ENCODE results near the gene DYNLT2. TPM values are rescaled to one million over a fixed set of nuclear protein-coding genes. Genes with fewer than 3 reads are reported as not detected.
A peak's percentile ranks its signal among the peaks of the same experiment; 100 is the strongest.

DYNLT2 gene
- total RNA-seq, 1 experiment from 2014 or later = 1.8 TPM

DNA sequence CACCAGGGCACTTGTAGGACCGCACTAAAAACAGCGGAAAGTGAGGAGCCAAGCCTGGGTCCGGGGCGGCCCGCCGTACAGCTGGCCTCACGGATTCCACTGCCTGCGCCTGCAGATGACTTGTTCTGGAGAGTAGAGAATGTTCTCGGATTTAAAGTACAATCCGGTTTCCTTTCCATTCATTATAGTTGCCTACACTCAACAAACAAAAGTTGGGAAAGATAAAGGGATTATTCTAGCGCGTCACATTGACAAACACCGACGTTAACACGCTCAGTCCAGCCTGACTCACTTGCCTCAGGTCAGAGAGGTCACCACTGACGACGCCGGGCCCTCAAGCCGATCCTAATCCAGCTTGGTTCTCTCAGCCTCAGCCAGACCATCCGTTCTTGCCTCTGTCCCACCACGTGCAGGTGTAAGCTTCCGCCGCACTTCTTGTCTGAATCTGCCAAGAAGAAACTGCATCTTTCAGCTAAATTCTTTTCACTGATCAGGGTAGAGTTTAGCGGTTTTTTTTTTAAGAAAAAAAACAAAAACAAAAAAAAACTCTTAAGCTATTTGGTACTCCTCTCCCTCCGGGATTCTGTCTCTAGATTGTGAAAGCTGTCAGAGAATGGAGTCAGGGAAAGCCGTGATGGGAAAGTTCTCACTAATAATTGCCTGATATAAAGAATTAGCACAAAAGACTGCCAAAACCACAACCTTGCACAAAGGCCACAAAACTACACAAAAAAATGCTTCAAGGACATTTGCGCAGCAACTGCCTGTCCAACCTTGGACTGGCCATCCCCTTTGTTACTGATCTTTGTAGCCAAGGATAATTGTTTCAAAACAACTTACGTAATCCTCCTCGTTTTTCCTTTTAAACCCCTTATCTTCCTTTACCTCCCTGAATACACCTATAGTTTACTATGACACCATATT is 26.0 kb downstream of the DYNLT2 start:
- no peak overlapping the region for H3K27ac ChIP-seq (ENCODE audit: insufficient read length, low read depth, low read length)
- peak overlapping the region; percentile 54 for H4K5ac ChIP-seq (ENCODE audit: insufficient read length, low read depth, low read length)
- H4K91ac ChIP-seq (ENCODE audit: insufficient read length, low read depth, low read length) = peak overlapping the region; percentile 54
- no peak overlapping the region for H3K23ac ChIP-seq (ENCODE audit: insufficient read length, low read depth, low read length)
- H2BK20ac ChIP-seq (ENCODE audit: low read depth, low read length, poor library complexity, severe bottlenecking) = no peak overlapping the region
- no peaks in the 10 kb centered on the region for H3K27me3 ChIP-seq (ENCODE audit: insufficient read depth, low read length)
- Mint-ChIP-seq H3K4me1 (peaks cover 23 to 24% of the 10 kb centered on the region in 2 experiments), H3K4me3 (peak overlapping the region; percentile 79 to 88), H3K9me3 (no peaks in the 10 kb centered on the region; a peak in 2 of 5 replicates), H3K27ac (peak overlapping the region; percentile 42 to 95 (median 79); a peak in 6 of 7 replicates), H3K36me3 (ENCODE audit: insufficient read depth in 1 of 3, low read depth in 3 of 3) (peaks cover 0 to 9% (median 1%) of the 10 kb centered on the region in 3 experiments; a peak in 3 of 7 replicates), H3K27me3 (ENCODE audit: low read depth) (peaks cover 4% of the 10 kb centered on the region)
- H4K20me1 ChIP-seq (ENCODE audit: control insufficient read depth, insufficient read depth, insufficient read length) = no peaks in the 10 kb centered on the region
- no peak overlapping the region for H2BK12ac ChIP-seq (ENCODE audit: insufficient read length, low read depth, low read length)
- no peaks in the 10 kb centered on the region for H3K9me3 ChIP-seq (ENCODE audit: control insufficient read depth, low read depth, low read length)
- no peaks in the 10 kb centered on the region for H3K79me1 ChIP-seq (ENCODE audit: insufficient read depth, low read depth, low read length, poor library complexity, severe bottlenecking)
- H2BK120ac ChIP-seq (ENCODE audit: low read depth, low read length, poor library complexity, severe bottlenecking) = no peak overlapping the region
- no peaks in the 10 kb centered on the region; the same call in 1 of the 2 replicates for H3K4me1 ChIP-seq (ENCODE audit: insufficient read depth, low read length)
- peaks cover 2% of the 10 kb centered on the region; the same call in 1 of the 2 replicates for H3K79me2 ChIP-seq (ENCODE audit: insufficient read depth, low read length)
- H3K14ac ChIP-seq (ENCODE audit: insufficient read depth, low read length) = peak overlapping the region; percentile 100
- peak overlapping the region; percentile 98 for H3K18ac ChIP-seq (ENCODE audit: insufficient read length, low read depth, low read length)
- H4K8ac ChIP-seq (replicated peaks; ENCODE audit: insufficient read length, low read depth, low read length) = no peak overlapping the region
- H3K9ac ChIP-seq (ENCODE audit: extremely low read depth, insufficient read length, low read length) = peak overlapping the region; percentile 87
- peak overlapping the region; percentile 60 for H3K4me2 ChIP-seq (ENCODE audit: insufficient read depth, insufficient read length, low read length)
- no peak overlapping the region for H3K56ac ChIP-seq (ENCODE audit: insufficient read length, low read depth, low read length)
- no peak overlapping the region for H2AFZ ChIP-seq (ENCODE audit: low read length)
- no peak overlapping the region for H2AK5ac ChIP-seq (ENCODE audit: insufficient read length, low read length)
- peak overlapping the region; percentile 78; the same call in 1 of the 2 replicates for H3K4ac ChIP-seq (ENCODE audit: low read depth, low read length)
- H2BK15ac ChIP-seq (ENCODE audit: low read depth, low read length) = no peak overlapping the region
- TF ChIP-seq, protein P1, sequence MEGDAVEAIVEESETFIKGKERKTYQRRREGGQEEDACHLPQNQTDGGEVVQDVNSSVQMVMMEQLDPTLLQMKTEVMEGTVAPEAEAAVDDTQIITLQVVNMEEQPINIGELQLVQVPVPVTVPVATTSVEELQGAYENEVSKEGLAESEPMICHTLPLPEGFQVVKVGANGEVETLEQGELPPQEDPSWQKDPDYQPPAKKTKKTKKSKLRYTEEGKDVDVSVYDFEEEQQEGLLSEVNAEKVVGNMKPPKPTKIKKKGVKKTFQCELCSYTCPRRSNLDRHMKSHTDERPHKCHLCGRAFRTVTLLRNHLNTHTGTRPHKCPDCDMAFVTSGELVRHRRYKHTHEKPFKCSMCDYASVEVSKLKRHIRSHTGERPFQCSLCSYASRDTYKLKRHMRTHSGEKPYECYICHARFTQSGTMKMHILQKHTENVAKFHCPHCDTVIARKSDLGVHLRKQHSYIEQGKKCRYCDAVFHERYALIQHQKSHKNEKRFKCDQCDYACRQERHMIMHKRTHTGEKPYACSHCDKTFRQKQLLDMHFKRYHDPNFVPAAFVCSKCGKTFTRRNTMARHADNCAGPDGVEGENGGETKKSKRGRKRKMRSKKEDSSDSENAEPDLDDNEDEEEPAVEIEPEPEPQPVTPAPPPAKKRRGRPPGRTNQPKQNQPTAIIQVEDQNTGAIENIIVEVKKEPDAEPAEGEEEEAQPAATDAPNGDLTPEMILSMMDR (conservative IDR thresholded peaks at IDR 0.05) = no peak
- no peak overlapping the region for H2BK5ac ChIP-seq (ENCODE audit: insufficient read length, low read length)
- peak; percentile 66 for DNase-seq
- 100% methylated on average over 2 of the region's 29 CpGs for WGBS (ENCODE audit: extremely low coverage, insufficient read length, low lambda C conversion rate)
- no peak overlapping the region for H3T11ph ChIP-seq (ENCODE audit: low read length)
- peaks cover 18% of the 10 kb centered on the region for H3K23me2 ChIP-seq (ENCODE audit: insufficient read length, low read depth, low read length, poor library complexity, severe bottlenecking)
